ENCODE results near the gene OSBPL9.

DNA sequence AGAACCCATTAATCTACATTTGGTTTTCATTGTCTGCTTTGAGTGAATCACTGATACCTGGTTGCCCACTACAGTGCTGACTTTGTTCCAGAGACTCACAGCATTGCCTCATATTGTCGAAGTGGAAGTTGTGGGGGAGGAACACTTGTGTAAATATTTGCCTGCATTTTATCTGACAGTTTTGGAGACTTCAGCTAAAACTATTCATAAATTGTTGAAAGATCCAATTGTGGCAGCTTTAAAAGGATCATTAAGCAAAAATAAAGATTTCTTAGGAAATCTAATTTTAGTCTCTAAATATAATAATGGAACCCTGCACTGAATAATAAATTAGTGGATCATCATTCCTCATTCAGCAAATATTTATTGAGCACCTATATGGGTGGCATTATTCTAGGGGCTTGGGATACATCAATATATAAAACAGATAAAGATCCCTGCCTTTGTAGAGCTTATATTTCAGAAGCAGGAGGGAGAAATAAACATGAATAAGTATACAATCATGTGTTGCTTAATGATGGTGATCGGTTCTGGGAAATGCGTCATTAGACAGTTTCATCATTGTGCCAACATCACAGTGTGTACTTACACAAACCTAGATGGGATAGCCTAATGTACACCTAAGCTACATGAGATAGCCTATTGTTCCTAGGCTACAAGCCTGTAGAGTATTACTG is 73.5 kb downstream of the OSBPL9 start:
- TF ChIP-seq, protein P1, sequence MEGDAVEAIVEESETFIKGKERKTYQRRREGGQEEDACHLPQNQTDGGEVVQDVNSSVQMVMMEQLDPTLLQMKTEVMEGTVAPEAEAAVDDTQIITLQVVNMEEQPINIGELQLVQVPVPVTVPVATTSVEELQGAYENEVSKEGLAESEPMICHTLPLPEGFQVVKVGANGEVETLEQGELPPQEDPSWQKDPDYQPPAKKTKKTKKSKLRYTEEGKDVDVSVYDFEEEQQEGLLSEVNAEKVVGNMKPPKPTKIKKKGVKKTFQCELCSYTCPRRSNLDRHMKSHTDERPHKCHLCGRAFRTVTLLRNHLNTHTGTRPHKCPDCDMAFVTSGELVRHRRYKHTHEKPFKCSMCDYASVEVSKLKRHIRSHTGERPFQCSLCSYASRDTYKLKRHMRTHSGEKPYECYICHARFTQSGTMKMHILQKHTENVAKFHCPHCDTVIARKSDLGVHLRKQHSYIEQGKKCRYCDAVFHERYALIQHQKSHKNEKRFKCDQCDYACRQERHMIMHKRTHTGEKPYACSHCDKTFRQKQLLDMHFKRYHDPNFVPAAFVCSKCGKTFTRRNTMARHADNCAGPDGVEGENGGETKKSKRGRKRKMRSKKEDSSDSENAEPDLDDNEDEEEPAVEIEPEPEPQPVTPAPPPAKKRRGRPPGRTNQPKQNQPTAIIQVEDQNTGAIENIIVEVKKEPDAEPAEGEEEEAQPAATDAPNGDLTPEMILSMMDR (optimal IDR thresholded peaks at IDR 0.05 in 1 of 3, IDR thresholded peaks at IDR 0.05 in 1 of 3, conservative IDR thresholded peaks at IDR 0.05 in 1 of 3; ENCODE audit: extremely low read depth in 1 of 3, insufficient read depth in 2 of 3, low read length in 3 of 3), result no peak
- no peak for TF ChIP-seq EZH2 (IDR thresholded peaks at IDR 0.05; ENCODE audit: low read length)

Measured in keratinocyte (primary cell).